HG03457 (cell line): ENCODE data around the gene TNPO3.
"Not testable (repeated sequence)": the region's sequence is repeated elsewhere in the genome, so short reads cannot be mapped to it uniquely, and the experiment has no call there.

ENCODE experiments used
- ATAC-seq: cut with Tn5 transposase; IDR thresholded peaks from one replicate; pipeline ENCODE4 v1.9.1; 2021; ENCODE audit warnings: moderate number of reproducible peaks; ENCODE audit not compliant: unreplicated experiment

TNPO3 gene

GRCh38 chr7:129017933-129018538, 36.9 kb downstream of the TNPO3 start:
- ATAC-seq, result peak; percentile 70

DNA sequence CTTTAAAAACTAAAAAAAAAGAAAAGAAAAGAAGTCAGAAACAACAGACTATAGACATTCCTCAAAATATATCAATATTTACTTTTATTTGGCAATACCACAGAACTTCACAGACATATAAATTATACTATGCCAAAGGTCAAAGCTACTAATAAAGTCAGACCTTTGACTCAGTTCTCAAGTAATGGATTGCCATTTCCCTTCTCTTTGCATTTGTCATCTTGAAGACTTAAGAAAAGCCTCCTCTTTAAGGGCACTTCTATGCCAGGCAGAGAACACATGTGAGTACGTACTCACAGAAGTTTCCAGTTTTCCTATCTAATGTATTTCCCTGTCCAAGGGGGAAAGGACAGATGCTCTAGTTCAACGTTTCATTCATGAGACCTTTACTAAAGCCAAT, 37.6 kb downstream of the TNPO3 start:
- ATAC-seq, result no peak

- no peak for ATAC-seq
These were observed 40.3 kb downstream of the TNPO3 start for GRCh38 chr7:129014501-129015101.

GRCh38 chr7:129013048-129013724, 41.7 kb downstream of the TNPO3 start:
- no peak for ATAC-seq

DNA sequence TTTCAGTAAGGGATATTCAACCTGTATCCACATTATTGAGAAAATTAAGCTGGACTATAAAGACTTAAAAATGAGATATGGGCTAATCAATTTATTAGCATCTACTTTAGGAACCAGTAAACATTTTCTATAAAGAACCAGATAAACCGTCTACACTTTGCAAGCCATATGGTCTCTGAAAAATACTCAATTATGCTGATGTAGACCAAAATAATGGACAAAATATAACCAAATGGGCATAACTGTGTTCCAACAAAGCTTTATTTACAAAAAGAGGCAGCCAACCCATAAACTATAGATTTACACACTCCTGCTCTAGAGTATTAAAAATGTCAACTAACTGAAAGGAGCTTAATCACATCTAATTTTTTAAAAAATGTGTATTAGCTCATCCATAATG, 42.3 kb downstream of the TNPO3 start:
- no peak for ATAC-seq

DNA sequence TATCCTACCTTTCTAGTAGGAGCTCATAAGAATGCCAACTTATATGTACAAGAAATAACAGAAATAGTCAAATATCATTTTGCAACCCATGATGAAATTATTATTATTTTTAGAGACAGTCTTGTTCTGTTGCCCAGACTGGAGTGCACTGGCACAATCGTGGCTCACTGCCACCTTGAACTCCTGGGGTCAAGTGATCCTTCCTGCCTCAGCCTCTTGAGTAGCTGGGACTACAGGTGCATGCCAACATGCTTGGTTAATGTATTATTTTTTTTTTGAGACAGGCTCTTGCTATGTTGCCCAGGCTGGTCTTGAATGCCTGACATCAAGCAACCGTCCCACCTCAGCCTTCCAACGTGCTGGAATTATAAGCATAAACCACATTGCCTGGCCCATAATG, 44.8 kb downstream of the TNPO3 start:
- no peak for ATAC-seq

- ATAC-seq, result no peak
These were observed 45.5 kb downstream of the TNPO3 start for GRCh38 chr7:129009437-129009836.

DNA sequence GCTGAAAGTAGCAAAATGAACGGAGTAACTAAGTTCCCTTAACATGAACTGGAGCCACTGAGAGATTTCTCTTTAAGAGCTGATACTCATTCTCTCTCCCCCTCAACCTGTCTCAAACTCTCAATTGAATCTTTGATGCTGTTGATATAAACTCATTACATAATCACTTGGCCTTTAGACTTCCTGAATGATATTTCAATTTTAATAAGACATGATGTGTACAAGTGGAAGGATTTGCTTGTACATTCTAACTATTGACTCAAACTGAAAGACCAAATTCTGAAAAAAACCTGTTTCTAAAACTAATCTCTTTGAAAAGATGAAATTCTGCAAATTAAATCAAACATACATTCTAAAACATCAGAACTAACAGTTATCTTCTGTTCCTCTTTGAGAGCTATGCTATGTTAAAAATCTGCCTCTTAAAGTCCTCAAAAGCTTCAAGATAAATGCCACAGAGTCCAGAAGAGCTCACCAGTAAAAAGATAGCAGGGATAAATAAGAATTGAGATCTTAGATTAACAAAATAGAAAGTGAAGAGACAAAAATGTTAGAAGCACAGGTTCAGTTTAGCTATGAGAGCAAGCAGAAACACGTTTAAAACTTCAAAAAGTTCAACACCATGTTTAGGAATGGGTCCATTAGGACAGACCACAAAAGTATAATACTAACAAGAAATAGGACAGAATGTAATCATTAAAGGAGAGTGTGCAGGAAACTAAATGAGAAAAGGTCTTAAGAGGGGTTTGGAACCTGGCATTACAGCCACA, 46.1 kb downstream of the TNPO3 start:
- ATAC-seq, result no peak

DNA sequence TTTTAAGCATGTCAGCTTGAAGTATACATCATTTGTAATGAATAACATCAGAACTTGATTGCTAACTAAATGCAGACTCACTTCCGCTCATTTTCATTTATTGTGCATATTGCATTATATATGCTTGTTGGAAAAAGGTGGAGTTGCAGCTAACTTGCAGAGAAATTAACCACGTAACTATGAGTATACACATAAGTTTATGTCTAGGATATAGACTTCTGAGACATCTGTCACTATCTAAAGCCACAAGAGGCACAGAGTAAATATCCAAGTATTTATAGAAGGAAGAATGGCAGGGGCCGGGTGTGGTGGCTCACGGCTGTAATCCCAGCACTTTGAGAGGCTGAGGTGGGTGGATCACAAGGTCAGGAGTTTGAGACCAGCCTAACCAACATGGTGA, 47.3 kb downstream of the TNPO3 start:
- ATAC-seq, result no peak

DNA sequence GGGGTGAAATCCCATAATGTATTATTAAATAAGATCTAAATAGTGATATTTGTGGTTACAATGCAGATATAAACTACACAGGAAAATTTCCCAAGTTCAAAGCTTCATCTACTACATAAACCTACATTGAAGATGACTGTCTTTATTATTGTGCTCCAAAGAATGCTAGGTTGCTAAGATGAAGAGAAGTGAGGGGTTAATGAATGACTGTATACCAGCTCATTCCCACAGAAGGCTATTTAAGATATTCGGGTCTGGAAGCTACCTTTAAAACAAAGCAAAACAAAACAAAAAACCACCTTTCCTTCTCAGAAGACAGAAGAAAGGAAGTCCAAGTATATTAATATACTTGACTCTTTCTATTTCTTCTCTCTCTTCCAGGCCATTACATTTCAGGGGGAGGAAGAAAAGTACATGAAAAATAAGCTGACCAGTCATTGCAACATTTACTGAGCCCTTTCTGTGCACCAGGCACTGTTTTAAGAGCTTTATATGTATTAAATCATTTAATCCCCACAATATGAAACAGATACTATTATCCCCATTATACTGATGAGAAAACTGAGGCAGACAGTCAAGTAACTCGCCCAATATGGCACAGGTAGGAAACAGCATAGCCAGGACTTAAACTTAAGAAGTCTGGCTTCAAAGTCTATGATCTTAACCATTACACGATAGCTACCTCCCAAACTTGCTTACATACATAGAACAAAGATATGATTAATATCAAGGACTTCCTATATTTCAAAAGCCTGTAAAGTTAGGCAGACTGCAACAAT, 48.1 kb downstream of the TNPO3 start:
- ATAC-seq, result no peak

GRCh38 chr7:129005186-129005585, 49.7 kb downstream of the TNPO3 start:
- ATAC-seq, result no peak

- no peak for ATAC-seq
These were observed 57.7 kb downstream of the TNPO3 start for GRCh38 chr7:128997181-128997580.

- ATAC-seq, result not testable (repeated sequence)
These were observed 60.4 kb downstream of the TNPO3 start for GRCh38 chr7:128994560-128994959.

DNA sequence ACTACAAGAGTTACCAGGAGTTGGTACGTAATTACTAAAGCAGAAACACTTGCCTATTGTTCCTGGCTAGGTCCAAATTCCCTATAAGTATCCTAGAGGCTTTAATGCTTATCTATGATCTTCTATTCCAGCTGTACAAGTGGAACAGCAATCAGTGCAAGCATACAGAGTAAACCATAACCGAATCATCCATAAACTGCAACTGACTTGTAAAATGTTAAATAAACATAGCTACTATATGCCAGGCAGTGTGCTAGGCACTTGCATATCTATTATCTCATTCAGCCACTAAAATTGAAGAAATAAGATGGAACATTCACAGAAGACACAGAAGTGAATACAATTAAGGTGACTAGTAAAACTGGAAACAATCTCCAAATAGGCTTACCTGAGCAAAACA, 61.5 kb downstream of the TNPO3 start:
- ATAC-seq, result no peak

GRCh38 chr7:128989961-128990360, 65.0 kb downstream of the TNPO3 start:
- ATAC-seq, result no peak

GRCh38 chr7:128988372-128988771, 66.5 kb downstream of the TNPO3 start:
- ATAC-seq, result no peak

DNA sequence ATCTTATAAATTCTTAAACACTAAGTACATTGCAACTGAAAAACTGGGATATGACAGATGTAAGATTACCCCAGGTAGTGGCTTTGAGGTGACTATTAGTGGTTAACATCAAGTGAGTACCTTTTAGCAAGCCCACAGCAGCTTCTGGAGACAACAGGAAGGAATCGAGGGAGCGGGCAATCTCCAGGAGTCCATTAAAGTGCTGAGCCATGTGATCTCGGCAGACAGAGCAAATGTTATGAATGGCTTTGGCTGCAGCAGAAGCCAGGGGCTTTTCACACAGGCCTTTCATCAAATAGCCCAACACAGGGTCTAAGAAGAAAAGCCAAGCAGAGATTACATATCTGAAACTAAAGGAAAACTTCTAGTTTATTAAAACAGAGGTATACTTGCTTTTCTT, 68.3 kb downstream of the TNPO3 start:
- no peak for ATAC-seq

DNA sequence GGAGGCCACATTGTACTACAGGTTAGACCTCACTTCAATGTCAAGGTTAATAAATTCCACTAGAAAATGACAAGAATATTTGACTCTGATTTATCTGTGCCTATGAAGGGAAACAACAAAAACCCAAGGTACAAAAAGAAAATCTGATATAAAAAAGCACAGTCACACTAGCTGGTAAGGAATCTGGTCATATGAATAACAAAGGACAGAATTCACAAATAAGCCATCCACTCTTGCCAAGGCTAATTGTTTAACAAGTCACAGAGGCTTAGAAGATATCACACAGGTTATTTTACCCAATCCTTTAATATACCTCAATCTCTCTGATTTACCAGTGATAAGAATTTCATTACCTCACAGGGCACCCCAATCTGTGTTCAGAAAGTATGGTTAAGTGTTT, 69.3 kb downstream of the TNPO3 start:
- no peak for ATAC-seq

GRCh38 chr7:128982105-128982504, 72.8 kb downstream of the TNPO3 start:
- ATAC-seq, result no peak

DNA sequence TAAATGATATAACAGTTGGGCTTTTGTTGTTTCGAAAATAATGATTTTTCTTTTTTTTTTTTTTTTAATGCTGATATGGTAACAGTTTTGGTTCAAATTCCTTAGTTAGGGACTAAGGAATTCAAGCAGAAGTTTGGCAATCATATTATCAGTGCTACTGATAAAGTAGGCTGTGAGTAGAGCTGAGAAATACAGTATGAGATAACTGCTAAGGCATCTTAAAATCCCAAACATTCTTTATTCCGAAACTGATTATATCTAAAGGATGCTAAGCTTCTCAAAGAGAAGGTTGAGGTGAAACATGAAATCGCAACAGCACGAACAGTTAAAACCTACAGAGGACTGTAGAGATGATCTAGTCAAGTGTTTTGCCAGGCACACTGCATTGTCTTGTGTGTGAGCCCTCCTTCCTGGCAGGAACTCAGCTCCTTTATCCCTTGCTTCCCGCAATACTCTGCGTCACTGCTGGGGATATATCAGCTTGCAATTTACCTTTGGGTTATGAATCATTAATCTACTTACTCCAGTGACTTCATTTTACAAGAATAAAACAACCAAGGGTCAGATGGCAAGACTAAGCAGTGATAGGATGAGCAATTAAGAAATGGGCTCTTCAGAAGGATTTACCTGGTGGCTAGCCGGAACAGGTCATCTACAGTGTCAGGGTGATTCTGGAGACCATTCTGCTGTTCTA, 80.5 kb downstream of the TNPO3 start:
- no peak for ATAC-seq
